Natural killer cell (primary cell): ENCODE measurements around the gene FOXS1. TPM values are rescaled to one million over a fixed set of nuclear protein-coding genes. Genes with fewer than 3 reads are reported as not detected.

Source experiments
- ATAC-seq, 3 donors: fragments of 150-1000 bp in 2 of 3; fragments of 200-7000 bp in 1 of 3; cut with Tn5 transposase; 1 replicate in 1 of 3; 2 replicates in 2 of 3; pipeline ENCODE4 v1.10.0; 2021; ENCODE audit warnings: mild to moderate bottlenecking in 2 of 3, moderate library complexity in 2 of 3
- DNase-seq, 2 donors: peaks; one replicate each; pipeline versions ENCODE4 v3.0.0 to v3.0.0-alpha.2; 2013 to 2021; ENCODE audit warnings: mixed read lengths in 1 of 2
- H3K27ac ChIP-seq: one replicate; pipeline ENCODE4 v1.5.1; 2013; ENCODE audit warnings: mild to moderate bottlenecking, low read length
- H3K27me3 ChIP-seq: one replicate; pipeline ENCODE4 v1.6.1; 2013; ENCODE audit warnings: low read length; ENCODE audit not compliant: control insufficient read depth, insufficient read depth
- H3K36me3 ChIP-seq: one replicate; pipeline ENCODE4 v1.6.1; 2013; ENCODE audit warnings: low read length; ENCODE audit not compliant: control insufficient read depth, insufficient read depth
- H3K4me1 ChIP-seq: one replicate; pipeline ENCODE4 v1.6.1; 2013; ENCODE audit warnings: low read length; ENCODE audit not compliant: control insufficient read depth, insufficient read depth
- H3K4me3 ChIP-seq: one replicate; pipeline ENCODE4 v1.5.1; 2013; ENCODE audit warnings: low read length
- H3K9me3 ChIP-seq: one replicate; pipeline ENCODE4 v1.6.1; 2013; ENCODE audit warnings: low read length; ENCODE audit not compliant: control insufficient read depth, insufficient read depth
- H3K27ac Mint-ChIP-seq, 2 donors: one replicate each; pipeline ENCODE4 v1.8.0; 2022; ENCODE audit warnings: mild to moderate bottlenecking in 2 of 2, mixed read lengths in 2 of 2, moderate library complexity in 1 of 2
- H3K27me3 Mint-ChIP-seq, 2 donors: one replicate each; pipeline ENCODE4 v1.8.0; 2022; ENCODE audit warnings: low read depth in 2 of 2, mixed read lengths in 2 of 2
- H3K36me3 Mint-ChIP-seq: one replicate; pipeline ENCODE4 v1.8.0; 2022; ENCODE audit warnings: mixed read lengths
- H3K4me1 Mint-ChIP-seq, 2 donors: one replicate each; pipeline ENCODE4 v1.8.0; 2022; ENCODE audit warnings: mixed read lengths in 2 of 2
- H3K4me3 Mint-ChIP-seq: one replicate; pipeline ENCODE4 v1.8.0; 2022; ENCODE audit warnings: mild to moderate bottlenecking, moderate library complexity, mixed read lengths
- H3K9me3 Mint-ChIP-seq, 2 donors: one replicate each; pipeline ENCODE4 v1.8.0; 2022; ENCODE audit warnings: mixed read lengths in 2 of 2
- WGBS: methylation state at CpG from one replicate; pipeline ENCODE4 v1.1.7; 2013; ENCODE audit warnings: missing lambda C conversion rate; ENCODE audit not compliant: insufficient coverage; 5-methylcytosine and 5-hydroxymethylcytosine counted together
- intact Hi-C: fragments of 100-400 bp; cut with micrococcal nuclease; formaldehyde crosslinking; loops from one replicate; pipeline ENCODE4 v1.14.2; 2022
- total RNA-seq, 4 donors: library from RNA; stranded (reverse); fragments of 120-200 nt in 1 of 4; gene quantifications; one replicate each; pipeline versions ENCODE4 v1.2.3 to v1.2.4, GENCODE V29; 2013 to 2022
- TF ChIP-seq, protein P1 (sequence below): fragments of 200-600 bp; IDR thresholded peaks from one replicate; pipeline ENCODE4 v1.8.0; 2022; ENCODE audit warnings: antibody characterized with exemption

FOXS1 gene
- total RNA-seq, 3 donors from 2014 or later (not counting 1 experiment from before 2014, with no cell fraction given): not detected

DNA sequence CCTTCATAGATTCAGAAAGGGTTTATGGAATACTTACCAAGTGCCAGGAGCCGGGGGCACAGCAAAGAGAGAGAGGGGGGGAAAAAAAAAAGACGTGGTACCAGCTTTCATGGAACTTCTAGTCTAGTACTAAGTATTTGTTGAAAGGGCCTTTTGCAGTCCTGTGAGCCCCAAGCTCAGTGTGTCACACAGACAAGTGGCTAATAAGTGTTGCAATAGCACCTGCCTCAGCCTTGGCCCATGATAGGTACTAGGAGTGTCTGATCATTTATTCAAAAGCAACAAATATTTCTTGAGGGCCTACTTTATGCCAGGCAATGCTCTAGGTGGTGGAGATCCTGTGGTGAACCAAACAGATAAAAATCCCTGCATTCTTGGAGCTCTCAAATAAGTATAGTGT is 18.3 kb downstream of the FOXS1 start:
- H3K27me3 ChIP-seq: no peaks in the 10 kb centered on the region
- no peaks in the 10 kb centered on the region for H3K36me3 ChIP-seq
- no peaks in the 10 kb centered on the region for H3K9me3 ChIP-seq
- ATAC-seq (no peak), DNase-seq (no peak)
- Mint-ChIP-seq H3K27me3 (peaks cover 0 to 3% of the 10 kb centered on the region in 2 donors), H3K9me3 (no peaks in the 10 kb centered on the region), H3K4me1 (peaks cover 0 to 6% of the 10 kb centered on the region in 2 donors), H3K27ac (no peak overlapping the region), H3K36me3 (no peaks in the 10 kb centered on the region), H3K4me3 (no peak overlapping the region)
- TF ChIP-seq, protein P1, sequence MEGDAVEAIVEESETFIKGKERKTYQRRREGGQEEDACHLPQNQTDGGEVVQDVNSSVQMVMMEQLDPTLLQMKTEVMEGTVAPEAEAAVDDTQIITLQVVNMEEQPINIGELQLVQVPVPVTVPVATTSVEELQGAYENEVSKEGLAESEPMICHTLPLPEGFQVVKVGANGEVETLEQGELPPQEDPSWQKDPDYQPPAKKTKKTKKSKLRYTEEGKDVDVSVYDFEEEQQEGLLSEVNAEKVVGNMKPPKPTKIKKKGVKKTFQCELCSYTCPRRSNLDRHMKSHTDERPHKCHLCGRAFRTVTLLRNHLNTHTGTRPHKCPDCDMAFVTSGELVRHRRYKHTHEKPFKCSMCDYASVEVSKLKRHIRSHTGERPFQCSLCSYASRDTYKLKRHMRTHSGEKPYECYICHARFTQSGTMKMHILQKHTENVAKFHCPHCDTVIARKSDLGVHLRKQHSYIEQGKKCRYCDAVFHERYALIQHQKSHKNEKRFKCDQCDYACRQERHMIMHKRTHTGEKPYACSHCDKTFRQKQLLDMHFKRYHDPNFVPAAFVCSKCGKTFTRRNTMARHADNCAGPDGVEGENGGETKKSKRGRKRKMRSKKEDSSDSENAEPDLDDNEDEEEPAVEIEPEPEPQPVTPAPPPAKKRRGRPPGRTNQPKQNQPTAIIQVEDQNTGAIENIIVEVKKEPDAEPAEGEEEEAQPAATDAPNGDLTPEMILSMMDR: no peak
- intact Hi-C loops: no loop called here
- H3K27ac ChIP-seq: no peak overlapping the region
- H3K4me3 ChIP-seq: no peak overlapping the region
- H3K4me1 ChIP-seq: peaks cover 7% of the 10 kb centered on the region
- 88% methylated on average over 2 of the region's 2 CpGs for WGBS

DNA sequence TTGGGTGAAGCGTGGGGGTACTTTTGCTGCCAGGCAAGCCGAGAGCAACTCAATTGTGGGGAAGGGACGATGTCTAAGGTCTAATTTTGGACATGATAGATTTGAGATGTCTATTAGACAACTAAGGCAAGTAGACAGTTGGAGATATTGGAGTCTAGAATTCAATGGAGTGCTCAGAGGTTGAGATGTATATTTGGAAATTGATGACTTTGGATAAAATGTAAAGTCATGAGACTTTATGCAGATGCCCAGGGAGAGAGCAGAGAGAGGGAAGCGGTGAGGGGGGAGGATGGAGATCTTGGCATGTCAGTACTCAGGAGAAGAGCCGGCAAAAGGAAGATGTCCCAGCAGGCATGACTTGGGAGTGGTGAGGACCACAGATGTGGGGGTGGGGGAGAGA is 19.3 kb downstream of the FOXS1 start:
- Histone ChIP-seq H3K27me3 (no peaks in the 10 kb centered on the region), H3K4me3 (no peak overlapping the region), H3K27ac (no peak overlapping the region), H3K36me3 (no peaks in the 10 kb centered on the region), H3K4me1 (peaks cover 7% of the 10 kb centered on the region), H3K9me3 (no peaks in the 10 kb centered on the region)
- no peak overlapping the region for H3K27ac Mint-ChIP-seq
- ATAC-seq (no peak), DNase-seq (no peak)
- H3K9me3 Mint-ChIP-seq: no peaks in the 10 kb centered on the region
- H3K4me1 Mint-ChIP-seq: peaks cover 0 to 6% of the 10 kb centered on the region in 2 donors
- WGBS: 92% methylated on average over 5 of the region's 5 CpGs
- H3K27me3 Mint-ChIP-seq: peaks cover 0 to 4% of the 10 kb centered on the region in 2 donors
- TF ChIP-seq, protein P1: no peak
- intact Hi-C loops: no loop called here
- no peaks in the 10 kb centered on the region for H3K36me3 Mint-ChIP-seq
- no peak overlapping the region for H3K4me3 Mint-ChIP-seq

DNA sequence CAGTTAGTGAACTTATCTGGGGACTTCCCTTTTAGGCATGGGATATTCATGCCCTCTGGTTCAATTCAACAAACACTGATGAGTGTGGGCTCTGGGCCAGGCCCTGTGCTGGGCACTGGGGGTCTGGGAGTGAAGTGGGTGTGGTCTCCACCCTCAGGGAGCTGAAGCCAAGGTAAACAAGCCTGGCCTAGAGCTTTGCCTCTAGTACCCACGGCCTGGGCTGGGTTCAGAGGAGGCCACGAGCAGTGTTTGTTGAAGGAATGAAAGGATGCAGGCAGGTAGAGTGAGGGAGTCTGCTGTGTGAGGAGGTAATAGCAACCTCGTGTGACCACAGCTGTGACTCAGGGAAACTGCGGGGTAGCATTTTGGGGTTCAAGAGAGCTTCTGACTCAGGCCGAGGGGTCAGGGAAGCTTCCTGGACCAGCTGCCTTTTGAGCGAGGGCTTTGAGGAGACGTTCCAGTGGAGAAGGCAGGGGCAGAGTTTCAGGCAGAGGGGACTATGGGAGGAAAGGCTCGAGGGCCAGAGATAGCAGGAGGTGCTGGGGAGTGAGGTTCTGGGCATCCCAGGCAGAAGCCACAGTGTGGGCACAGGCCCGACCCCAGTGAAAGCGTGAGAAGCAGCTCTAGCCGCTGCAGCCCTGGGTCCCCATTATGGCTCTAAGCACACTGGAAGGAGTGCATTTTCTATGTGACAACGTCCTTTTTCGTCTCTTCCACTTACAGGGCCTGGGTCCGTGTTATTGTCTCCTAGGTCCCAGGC is 20.7 kb downstream of the FOXS1 start:
- H3K4me3 Mint-ChIP-seq: no peak overlapping the region
- ATAC-seq (no peak), DNase-seq (no peak)
- Histone ChIP-seq H3K4me1 (peaks cover 7% of the 10 kb centered on the region), H3K27me3 (no peaks in the 10 kb centered on the region), H3K27ac (no peak overlapping the region), H3K4me3 (no peak overlapping the region), H3K36me3 (no peaks in the 10 kb centered on the region), H3K9me3 (no peaks in the 10 kb centered on the region)
- H3K27ac Mint-ChIP-seq: no peak overlapping the region
- H3K9me3 Mint-ChIP-seq: no peaks in the 10 kb centered on the region
- 81% methylated on average over 14 of the region's 14 CpGs for WGBS
- peaks cover 0 to 6% of the 10 kb centered on the region in 2 donors for H3K4me1 Mint-ChIP-seq
- H3K27me3 Mint-ChIP-seq: peaks cover 0 to 4% of the 10 kb centered on the region in 2 donors
- TF ChIP-seq, protein P1: no peak
- intact Hi-C loops: loop anchor here (5.0 kb wide), 1 partner anchor 828 kb away; no protein-coding TSS in a partner anchor
- H3K36me3 Mint-ChIP-seq: no peaks in the 10 kb centered on the region
